Natural killer cell (primary cell): ENCODE results near the gene EPHX1. TPM values are rescaled to one million over a fixed set of nuclear protein-coding genes. Genes with fewer than 3 reads are reported as not detected.
A peak's percentile ranks its signal among the peaks of the same experiment; 100 is the strongest.

Experiments
- ATAC-seq, 3 donors: fragments of 150-1000 bp in 2 of 3; fragments of 200-7000 bp in 1 of 3; cut with Tn5 transposase; 1 replicate in 1 of 3; 2 replicates in 2 of 3; pipeline ENCODE4 v1.10.0; 2021; ENCODE audit warnings: mild to moderate bottlenecking in 2 of 3, moderate library complexity in 2 of 3
- DNase-seq, 2 donors: peaks; one replicate each; pipeline versions ENCODE4 v3.0.0 to v3.0.0-alpha.2; 2013 to 2021; ENCODE audit warnings: mixed read lengths in 1 of 2
- H3K27ac ChIP-seq: one replicate; pipeline ENCODE4 v1.5.1; 2013; ENCODE audit warnings: mild to moderate bottlenecking, low read length
- H3K27me3 ChIP-seq: one replicate; pipeline ENCODE4 v1.6.1; 2013; ENCODE audit warnings: low read length; ENCODE audit not compliant: control insufficient read depth, insufficient read depth
- H3K36me3 ChIP-seq: one replicate; pipeline ENCODE4 v1.6.1; 2013; ENCODE audit warnings: low read length; ENCODE audit not compliant: control insufficient read depth, insufficient read depth
- H3K4me1 ChIP-seq: one replicate; pipeline ENCODE4 v1.6.1; 2013; ENCODE audit warnings: low read length; ENCODE audit not compliant: control insufficient read depth, insufficient read depth
- H3K4me3 ChIP-seq: one replicate; pipeline ENCODE4 v1.5.1; 2013; ENCODE audit warnings: low read length
- H3K9me3 ChIP-seq: one replicate; pipeline ENCODE4 v1.6.1; 2013; ENCODE audit warnings: low read length; ENCODE audit not compliant: control insufficient read depth, insufficient read depth
- H3K27ac Mint-ChIP-seq, 2 donors: one replicate each; pipeline ENCODE4 v1.8.0; 2022; ENCODE audit warnings: mild to moderate bottlenecking in 2 of 2, mixed read lengths in 2 of 2, moderate library complexity in 1 of 2
- H3K27me3 Mint-ChIP-seq, 2 donors: one replicate each; pipeline ENCODE4 v1.8.0; 2022; ENCODE audit warnings: low read depth in 2 of 2, mixed read lengths in 2 of 2
- H3K36me3 Mint-ChIP-seq: one replicate; pipeline ENCODE4 v1.8.0; 2022; ENCODE audit warnings: mixed read lengths
- H3K4me1 Mint-ChIP-seq, 2 donors: one replicate each; pipeline ENCODE4 v1.8.0; 2022; ENCODE audit warnings: mixed read lengths in 2 of 2
- H3K4me3 Mint-ChIP-seq: one replicate; pipeline ENCODE4 v1.8.0; 2022; ENCODE audit warnings: mild to moderate bottlenecking, moderate library complexity, mixed read lengths
- H3K9me3 Mint-ChIP-seq, 2 donors: one replicate each; pipeline ENCODE4 v1.8.0; 2022; ENCODE audit warnings: mixed read lengths in 2 of 2
- CTCF ChIP-seq: fragments of 200-600 bp; IDR thresholded peaks from one replicate; pipeline ENCODE4 v1.8.0; 2022; ENCODE audit warnings: antibody characterized with exemption
- WGBS: methylation state at CpG from one replicate; pipeline ENCODE4 v1.1.7; 2013; ENCODE audit warnings: missing lambda C conversion rate; ENCODE audit not compliant: insufficient coverage; 5-methylcytosine and 5-hydroxymethylcytosine counted together
- intact Hi-C: fragments of 100-400 bp; cut with micrococcal nuclease; formaldehyde crosslinking; loops from one replicate; pipeline ENCODE4 v1.14.2; 2022
- total RNA-seq, 4 donors: library from RNA; stranded (reverse); fragments of 120-200 nt in 1 of 4; gene quantifications; one replicate each; pipeline versions ENCODE4 v1.2.3 to v1.2.4, GENCODE V29; 2013 to 2022

EPHX1 gene
- total RNA-seq, 3 donors from 2014 or later (not counting 1 experiment from before 2014, with no cell fraction given): 1.1 to 2.3 (median 1.5) TPM

- Mint-ChIP-seq H3K4me1 (peaks cover 38 to 59% of the 10 kb centered on the region in 2 donors), H3K36me3 (no peaks in the 10 kb centered on the region), H3K27me3 (peaks cover 0 to 1% of the 10 kb centered on the region in 2 donors), H3K27ac (peak overlapping the region; percentile 72 to 83), H3K9me3 (no peaks in the 10 kb centered on the region), H3K4me3 (peak overlapping the region; percentile 91)
- no peak for TF ChIP-seq CTCF
- peak overlapping the region; percentile 91 for H3K27ac ChIP-seq
- no peaks in the 10 kb centered on the region for H3K9me3 ChIP-seq
- intact Hi-C loops: loop anchor here (2.0 kb wide), 1 partner anchor 15 kb away; no protein-coding TSS in a partner anchor
- no peaks in the 10 kb centered on the region for H3K27me3 ChIP-seq
- DNase-seq (peak in 1 of 2 donors; percentile 67), ATAC-seq (peak; percentile 6 to 35 (median 19))
- peak overlapping the region; percentile 99 for H3K4me3 ChIP-seq
- peaks cover 13% of the 10 kb centered on the region for H3K36me3 ChIP-seq
- H3K4me1 ChIP-seq: peaks cover 67% of the 10 kb centered on the region
- WGBS: 4% methylated on average over 24 of the region's 25 CpGs
Observed at GRCh38 chr1:225881081-225881958, 71.4 kb downstream of the EPHX1 start.

DNA sequence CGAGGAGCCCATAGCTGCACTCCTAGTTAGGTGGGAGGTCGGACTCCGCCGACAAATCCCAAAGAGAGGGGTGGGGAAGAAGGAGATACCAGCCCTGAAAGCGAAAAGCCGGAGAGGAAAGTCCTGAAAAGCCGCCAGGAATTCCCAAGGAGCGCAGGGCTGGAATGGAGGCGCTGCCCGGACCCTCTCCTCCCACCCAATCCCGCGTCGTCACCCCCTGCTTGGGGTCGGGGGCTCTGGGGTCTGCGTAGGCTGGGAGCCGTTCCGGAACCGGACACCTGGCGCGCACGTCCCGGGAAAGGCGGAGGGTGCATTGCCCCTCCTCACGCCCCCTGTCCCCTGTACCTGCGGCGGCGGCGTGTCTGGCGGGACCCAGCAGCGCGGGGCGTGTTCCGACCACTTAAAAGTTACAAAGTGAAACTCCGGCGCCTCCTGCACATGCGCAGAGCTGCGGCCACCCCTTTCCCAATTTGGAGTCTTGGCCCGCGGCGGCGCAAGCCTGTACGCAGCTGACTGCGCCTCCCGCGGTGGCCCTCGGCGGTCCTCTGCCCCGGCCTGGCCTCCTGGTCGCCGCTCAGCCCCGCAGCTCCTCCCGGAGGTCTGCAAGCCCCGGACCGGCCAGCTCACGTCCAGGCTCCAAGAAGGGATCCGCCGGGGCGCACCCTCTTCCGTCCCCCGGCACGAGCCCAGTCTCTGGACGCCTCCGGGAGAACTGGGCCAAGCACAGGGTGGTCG lies 72.2 kb downstream of the EPHX1 start, which contains the start of gene TMEM63A:
TSS of gene TMEM63A (minus strand) at position 422 of the 735 bp plus-strand sequence. CDS start 4,800 bp downstream, outside the sequence.
- peak; percentile 79 to 85 (median 83) for ATAC-seq

More for the DNA sequence above, 72.2 kb downstream of the EPHX1 start, which contains the start of gene TMEM63A:
- peak within 1 kb of the TSS; percentile 72 to 83 for H3K27ac Mint-ChIP-seq
- no peak for TF ChIP-seq CTCF
- Histone ChIP-seq H3K36me3 (peaks cover 7% of the 10 kb centered on the region), H3K4me3 (peak within 1 kb of the TSS; percentile 99), H3K4me1 (peaks cover 61% of the 10 kb centered on the region), H3K27ac (peak within 1 kb of the TSS; percentile 91), H3K9me3 (no peaks in the 10 kb centered on the region), H3K27me3 (no peaks in the 10 kb centered on the region)
- H3K36me3 Mint-ChIP-seq: no peaks in the 10 kb centered on the region
- peak within 1 kb of the TSS; percentile 91 for H3K4me3 Mint-ChIP-seq
- H3K9me3 Mint-ChIP-seq: no peaks in the 10 kb centered on the region
- H3K4me1 Mint-ChIP-seq: peaks cover 38 to 57% of the 10 kb centered on the region in 2 donors
- intact Hi-C loops: loop anchor here (1.0 to 2.0 kb wide), 2 partner anchors 15 kb away; no protein-coding TSS in a partner anchor
- peaks cover 5 to 9% of the 10 kb centered on the region in 2 donors for H3K27me3 Mint-ChIP-seq
- DNase-seq: peak; percentile 85 to 94
- under 1% methylated on average over 64 of the region's 64 CpGs for WGBS
